Left ventricle myocardium inferior (tissue), 1 donor: ENCODE results near the gene LDHAL6B. TPM values are rescaled to one million over a fixed set of nuclear protein-coding genes. Genes with fewer than 3 reads are reported as not detected.
A peak's percentile ranks its signal among the peaks of the same experiment; 100 is the strongest.

ENCODE experiments used
- DNase-seq: peaks from one replicate; pipeline ENCODE4 v3.0.0-alpha.2; 2020
- H3K27ac ChIP-seq: fragments of 200-600 bp; replicated peaks from 2 replicates; pipeline ENCODE4 v1.8.0; 2021
- H3K27me3 ChIP-seq: fragments of 200-600 bp; 2 replicates; pipeline ENCODE4 v1.8.0; 2021; ENCODE audit warnings: low read depth
- H3K36me3 ChIP-seq: fragments of 200-600 bp; 2 replicates; pipeline ENCODE4 v1.8.0; 2021
- H3K4me1 ChIP-seq: fragments of 200-600 bp; 2 replicates; pipeline ENCODE4 v1.8.0; 2021
- H3K4me3 ChIP-seq: fragments of 200-600 bp; 2 replicates; pipeline ENCODE4 v1.8.0; 2021; ENCODE audit warnings: mild to moderate bottlenecking, moderate library complexity
- H3K9me3 ChIP-seq: fragments of 200-600 bp; replicated peaks from 2 replicates; pipeline ENCODE4 v1.8.0; 2021
- intact Hi-C: fragments of 100-400 bp; cut with micrococcal nuclease; formaldehyde crosslinking; loops from one replicate; pipeline ENCODE4 v1.11.0; 2022
- total RNA-seq: library from RNA; stranded (reverse); fragmentation: NEBNext Ultra II Directional; extraction: Animal tissue kit (Norgen Biotek cat#: 25700); gene quantifications from one replicate; pipeline ENCODE4 v1.2.1, GENCODE V29; 2021
- TF ChIP-seq, protein P1 (sequence below): fragments of 200-600 bp; IDR thresholded peaks from 2 replicates; pipeline ENCODE4 v1.8.0; 2021; ENCODE audit warnings: antibody characterized with exemption, mild to moderate bottlenecking, borderline replicate concordance
- donor health status: DM: no; HTN: yes; CAD: no; lungs with severe emphysema.

The LDHAL6B gene
- total RNA-seq, 1 donor from 2014 or later = not detected

GRCh38 chr15:59237119-59237855 lies 30.6 kb downstream of the LDHAL6B start:
- intact Hi-C loops = no loop called here

DNA sequence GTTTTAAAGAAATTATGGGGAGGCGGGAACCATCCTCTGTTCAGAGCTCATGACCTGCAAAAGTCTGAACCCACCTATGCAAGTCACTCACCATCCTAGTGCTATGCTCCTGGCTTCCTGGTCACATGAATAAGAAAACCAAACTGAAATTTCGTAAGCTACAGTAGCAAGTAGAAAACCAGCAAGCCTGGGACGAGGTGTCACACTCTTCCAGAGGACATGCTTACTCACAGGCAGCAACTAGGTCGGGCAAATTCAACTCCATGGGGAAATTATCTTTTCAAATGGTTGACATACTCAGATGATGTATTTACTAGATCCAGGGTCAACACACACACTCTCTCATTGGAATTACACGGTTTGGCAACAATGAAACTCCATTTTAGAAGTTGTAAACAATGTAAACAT lies 31.3 kb downstream of the LDHAL6B start:
- H3K36me3 ChIP-seq = no peaks in the 10 kb centered on the region
- intact Hi-C loops = no loop called here
- H3K9me3 ChIP-seq = no peaks in the 10 kb centered on the region
- no peak for DNase-seq
- no peak overlapping the region for H3K27ac ChIP-seq
- peaks cover 29% of the 10 kb centered on the region for H3K4me1 ChIP-seq
- TF ChIP-seq, protein P1, sequence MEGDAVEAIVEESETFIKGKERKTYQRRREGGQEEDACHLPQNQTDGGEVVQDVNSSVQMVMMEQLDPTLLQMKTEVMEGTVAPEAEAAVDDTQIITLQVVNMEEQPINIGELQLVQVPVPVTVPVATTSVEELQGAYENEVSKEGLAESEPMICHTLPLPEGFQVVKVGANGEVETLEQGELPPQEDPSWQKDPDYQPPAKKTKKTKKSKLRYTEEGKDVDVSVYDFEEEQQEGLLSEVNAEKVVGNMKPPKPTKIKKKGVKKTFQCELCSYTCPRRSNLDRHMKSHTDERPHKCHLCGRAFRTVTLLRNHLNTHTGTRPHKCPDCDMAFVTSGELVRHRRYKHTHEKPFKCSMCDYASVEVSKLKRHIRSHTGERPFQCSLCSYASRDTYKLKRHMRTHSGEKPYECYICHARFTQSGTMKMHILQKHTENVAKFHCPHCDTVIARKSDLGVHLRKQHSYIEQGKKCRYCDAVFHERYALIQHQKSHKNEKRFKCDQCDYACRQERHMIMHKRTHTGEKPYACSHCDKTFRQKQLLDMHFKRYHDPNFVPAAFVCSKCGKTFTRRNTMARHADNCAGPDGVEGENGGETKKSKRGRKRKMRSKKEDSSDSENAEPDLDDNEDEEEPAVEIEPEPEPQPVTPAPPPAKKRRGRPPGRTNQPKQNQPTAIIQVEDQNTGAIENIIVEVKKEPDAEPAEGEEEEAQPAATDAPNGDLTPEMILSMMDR = no peak
- no peak overlapping the region for H3K4me3 ChIP-seq
- no peaks in the 10 kb centered on the region for H3K27me3 ChIP-seq

More at GRCh38 chr15:59237119-59237855, 30.6 kb downstream of the LDHAL6B start:
- H3K27ac ChIP-seq = peak overlapping the region; percentile 30
- TF ChIP-seq, protein P1 = no peak
- H3K27me3 ChIP-seq = no peaks in the 10 kb centered on the region
- H3K4me3 ChIP-seq = no peak overlapping the region
- no peaks in the 10 kb centered on the region for H3K9me3 ChIP-seq
- no peaks in the 10 kb centered on the region for H3K36me3 ChIP-seq
- H3K4me1 ChIP-seq = peaks cover 35% of the 10 kb centered on the region
- DNase-seq = no peak

DNA sequence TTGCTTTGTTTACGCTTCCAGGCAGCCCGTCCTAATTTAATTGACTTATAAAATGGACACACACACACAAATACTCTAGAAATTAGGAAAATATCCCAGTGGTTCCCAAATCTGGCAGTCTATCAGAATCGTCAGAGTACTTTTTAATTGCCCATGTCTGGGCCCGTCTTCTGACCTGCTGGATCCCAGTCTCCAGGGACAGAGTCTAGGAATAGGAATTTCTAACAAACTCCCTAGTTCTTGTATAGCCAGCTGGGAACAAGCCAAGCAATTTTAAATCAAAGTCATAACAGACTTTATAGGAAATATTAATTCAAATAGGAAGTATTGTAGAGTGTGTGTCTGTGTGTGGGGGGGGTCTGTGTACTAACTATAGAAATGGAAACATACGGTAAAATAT lies 33.4 kb downstream of the LDHAL6B start:
- intact Hi-C loops = loop anchor here (10.0 kb wide), 1 partner anchor 135 kb away; the partner anchor contains the start of gene MYO1E
- H3K27ac ChIP-seq = no peak overlapping the region

DNA sequence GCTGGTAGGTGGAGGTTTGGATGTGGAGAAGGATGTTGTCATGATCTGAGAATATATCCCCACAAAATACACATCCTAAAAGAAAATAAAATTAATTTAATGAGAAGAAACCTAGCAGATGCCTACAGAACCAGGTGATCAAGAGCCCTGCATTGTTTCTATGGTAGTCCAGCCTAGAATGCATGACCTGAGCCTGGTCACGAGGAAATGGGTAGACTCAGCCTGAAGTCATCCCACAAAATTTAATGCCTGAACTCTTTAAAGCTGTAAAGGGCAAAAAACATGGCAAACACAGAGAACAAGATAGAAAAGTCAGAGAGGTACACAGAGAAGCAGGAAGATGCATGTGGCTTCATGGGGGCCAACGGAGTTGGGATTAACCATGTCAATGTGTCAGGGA lies 36.0 kb downstream of the LDHAL6B start:
- Histone ChIP-seq H3K27ac (no peak overlapping the region), H3K27me3 (no peaks in the 10 kb centered on the region), H3K9me3 (no peaks in the 10 kb centered on the region), H3K4me3 (no peak overlapping the region), H3K36me3 (no peaks in the 10 kb centered on the region), H3K4me1 (peaks cover 19% of the 10 kb centered on the region)
- no peak for DNase-seq
- TF ChIP-seq, protein P1 = no peak
- intact Hi-C loops = loop anchor here (10.0 kb wide), 1 partner anchor 132 kb away; the partner anchor contains the start of gene MYO1E

More for the DNA sequence above, 33.4 kb downstream of the LDHAL6B start:
- DNase-seq = no peak
- TF ChIP-seq, protein P1 = no peak
- H3K27me3 ChIP-seq = no peaks in the 10 kb centered on the region
- no peaks in the 10 kb centered on the region for H3K9me3 ChIP-seq
- no peaks in the 10 kb centered on the region for H3K36me3 ChIP-seq
- peaks cover 29% of the 10 kb centered on the region for H3K4me1 ChIP-seq
- no peak overlapping the region for H3K4me3 ChIP-seq

DNA sequence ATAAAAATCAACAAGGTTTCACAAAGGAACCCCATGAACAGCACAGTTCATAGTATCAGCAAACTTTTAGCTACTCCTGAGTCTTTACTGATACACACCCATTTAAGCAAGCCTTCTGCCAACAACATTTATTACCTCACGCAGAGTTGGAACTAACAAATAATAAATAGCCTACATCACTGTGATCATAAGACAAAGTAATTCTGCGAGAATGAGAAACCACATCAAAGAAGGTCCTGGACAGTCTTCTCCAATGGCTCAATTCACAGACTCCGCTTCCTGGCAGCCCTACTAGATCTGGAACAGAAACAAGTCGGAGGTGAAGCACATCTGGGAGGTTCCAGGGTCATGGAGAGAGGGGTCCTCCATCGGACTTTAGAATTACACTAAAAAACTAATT lies 37.0 kb downstream of the LDHAL6B start:
- Histone ChIP-seq H3K4me1 (peaks cover 20% of the 10 kb centered on the region), H3K4me3 (no peak overlapping the region), H3K9me3 (no peaks in the 10 kb centered on the region), H3K36me3 (no peaks in the 10 kb centered on the region), H3K27ac (no peak overlapping the region), H3K27me3 (no peaks in the 10 kb centered on the region)
- TF ChIP-seq, protein P1 = no peak
- intact Hi-C loops = loop anchor here (10.0 kb wide), 1 partner anchor 131 kb away; the partner anchor contains the start of gene MYO1E
- DNase-seq = no peak
